ENCODE results near the gene NDUFV1. TPM values are rescaled to one million over a fixed set of nuclear protein-coding genes. Genes with fewer than 3 reads are reported as not detected.

Gene NDUFV1
- total RNA-seq, 1 donor from 2014 or later: 180 TPM

- H3K27ac Mint-ChIP-seq: no peak overlapping the region
Observed at GRCh38 chr11:67576735-67577475, 29.8 kb upstream of the NDUFV1 start.

GRCh38 chr11:67577951-67578350 is 28.8 kb upstream of the NDUFV1 start:
- H3K9me3 Mint-ChIP-seq: no peaks in the 10 kb centered on the region
- peaks cover 9% of the 10 kb centered on the region for H3K27me3 Mint-ChIP-seq (ENCODE audit: low read depth)
- H3K4me1 Mint-ChIP-seq: peaks cover 34% of the 10 kb centered on the region
- H3K4me3 Mint-ChIP-seq: no peak overlapping the region
- no peak for TF ChIP-seq CTCF (IDR thresholded peaks at IDR 0.05; ENCODE audit: unreplicated experiment)
- H3K36me3 Mint-ChIP-seq: no peaks in the 10 kb centered on the region
- H3K27ac Mint-ChIP-seq: no peak overlapping the region
- no peak for DNase-seq (ENCODE audit: low spot score in 2 of 2, unreplicated experiment in 2 of 2)

More at GRCh38 chr11:67576735-67577475, 29.8 kb upstream of the NDUFV1 start:
- Mint-ChIP-seq H3K9me3 (no peaks in the 10 kb centered on the region), H3K4me1 (peaks cover 27% of the 10 kb centered on the region), H3K27me3 (ENCODE audit: low read depth) (peaks cover 9% of the 10 kb centered on the region), H3K4me3 (no peak overlapping the region), H3K36me3 (no peaks in the 10 kb centered on the region)
- no peak for DNase-seq (ENCODE audit: low spot score in 2 of 2, unreplicated experiment in 2 of 2)
- no peak for TF ChIP-seq CTCF (IDR thresholded peaks at IDR 0.05; ENCODE audit: unreplicated experiment)

GRCh38 chr11:67581469-67581868 is 25.3 kb upstream of the NDUFV1 start:
- H3K27me3 Mint-ChIP-seq (ENCODE audit: low read depth): peaks cover 6% of the 10 kb centered on the region
- peaks cover 55% of the 10 kb centered on the region for H3K4me1 Mint-ChIP-seq
- H3K27ac Mint-ChIP-seq: peak overlapping the region; percentile 96
- H3K36me3 Mint-ChIP-seq: peaks cover 13% of the 10 kb centered on the region
- no peak for TF ChIP-seq CTCF (IDR thresholded peaks at IDR 0.05; ENCODE audit: unreplicated experiment)
- peak overlapping the region; percentile 48 for H3K4me3 Mint-ChIP-seq
- H3K9me3 Mint-ChIP-seq: no peaks in the 10 kb centered on the region
- peak in 1 of 2 experiments; percentile 42 for DNase-seq (ENCODE audit: low spot score in 2 of 2, unreplicated experiment in 2 of 2)

- Mint-ChIP-seq H3K27ac (peak overlapping the region; percentile 96), H3K4me3 (peak overlapping the region; percentile 51), H3K36me3 (peaks cover 19% of the 10 kb centered on the region), H3K9me3 (no peaks in the 10 kb centered on the region), H3K4me1 (peaks cover 55% of the 10 kb centered on the region), H3K27me3 (ENCODE audit: low read depth) (peaks cover 5% of the 10 kb centered on the region)
- TF ChIP-seq CTCF (IDR thresholded peaks at IDR 0.05; ENCODE audit: unreplicated experiment): no peak
- no peak for DNase-seq (ENCODE audit: low spot score in 2 of 2, unreplicated experiment in 2 of 2)
Observed at GRCh38 chr11:67582011-67582410, 24.7 kb upstream of the NDUFV1 start.

- Mint-ChIP-seq H3K27me3 (ENCODE audit: low read depth) (peaks cover 5% of the 10 kb centered on the region), H3K4me1 (peaks cover 55% of the 10 kb centered on the region), H3K36me3 (peaks cover 28% of the 10 kb centered on the region), H3K27ac (peak within 1 kb of the TSS; percentile 99), H3K4me3 (peak within 1 kb of the TSS; percentile 89), H3K9me3 (no peaks in the 10 kb centered on the region)
- peak; percentile 72 for TF ChIP-seq CTCF (IDR thresholded peaks at IDR 0.05; ENCODE audit: unreplicated experiment)
- peak; percentile 83 to 92 for DNase-seq (ENCODE audit: low spot score in 2 of 2, unreplicated experiment in 2 of 2)
Observed at GRCh38 chr11:67583247-67584204, 23.2 kb upstream of the NDUFV1 start, which contains the start of gene GSTP1. GSTP1 (plus strand) TSS chr11:67583812; CDS start chr11:67583844, 32 bp downstream.
